ENCODE data around the gene THAP11.
A peak's percentile ranks its signal among the peaks of the same experiment; 100 is the strongest.

THAP11 gene

DNA sequence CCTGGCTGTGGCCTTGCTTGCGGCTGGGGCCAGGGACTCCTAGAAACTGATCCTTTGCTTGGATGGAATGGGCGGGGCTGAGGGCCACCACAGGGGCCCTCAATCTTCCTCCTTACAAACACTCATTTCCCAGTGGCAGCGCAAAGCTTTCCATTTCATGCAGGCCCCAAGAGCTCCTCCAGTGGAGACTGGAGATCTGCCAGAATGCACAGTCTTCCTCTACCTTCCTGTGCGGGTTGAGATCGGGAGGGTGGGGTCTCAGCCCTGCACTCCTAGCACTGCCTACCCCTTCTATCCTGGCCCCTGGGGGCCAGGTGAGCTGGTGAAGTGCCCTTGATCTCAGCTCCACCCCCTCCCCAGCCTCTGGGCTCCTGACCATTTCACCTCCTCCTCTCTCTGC, 44.3 kb downstream of the THAP11 start:
- no peak overlapping the region for H3K4me3 ChIP-seq (replicated peaks; ENCODE audit: insufficient read depth, low read length)
- TF ChIP-seq GABPA (IDR thresholded peaks at IDR 0.05; ENCODE audit: low read depth) (no peak), CTCF (IDR thresholded peaks at IDR 0.05; ENCODE audit: insufficient read depth, low read length) (no peak), POLR2AphosphoS5 (IDR thresholded peaks at IDR 0.05; ENCODE audit: low read depth) (no peak), SPI1 (IDR thresholded peaks at IDR 0.05; ENCODE audit: borderline replicate concordance, low read depth) (no peak), REST (IDR thresholded peaks at IDR 0.05; ENCODE audit: insufficient replicate concordance, low read depth) (no peak)
- no peaks in the 10 kb centered on the region for H3K27me3 ChIP-seq (ENCODE audit: insufficient read depth, poor library complexity, severe bottlenecking)
- DNase-seq (ENCODE audit: low read depth in 1 of 2, low spot score in 1 of 2) = no peak
- H3K27ac ChIP-seq (replicated peaks) = no peak overlapping the region

DNA sequence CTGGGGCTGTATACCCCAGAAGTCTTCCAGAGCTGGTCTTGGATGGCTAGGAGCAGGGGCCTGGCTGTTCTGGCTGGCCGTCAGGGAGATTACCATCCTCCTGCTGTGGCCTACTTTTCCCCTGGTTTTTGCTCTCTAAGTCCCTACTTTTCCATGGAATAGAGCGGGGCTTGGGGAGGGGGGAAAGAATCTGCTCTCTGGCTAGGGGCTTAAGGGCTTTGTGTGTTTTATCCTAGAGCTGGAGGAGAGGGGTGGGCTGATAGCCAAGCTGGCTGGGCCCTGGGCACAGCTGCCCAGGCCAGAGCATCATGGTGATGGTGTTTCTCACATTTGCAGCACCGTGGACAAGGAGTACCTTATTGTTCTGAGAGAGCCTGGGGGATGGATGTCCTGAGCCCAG, 46.2 kb downstream of the THAP11 start:
- Histone ChIP-seq H3K4me3 (replicated peaks; ENCODE audit: insufficient read depth, low read length) (no peak overlapping the region), H3K27me3 (ENCODE audit: insufficient read depth, poor library complexity, severe bottlenecking) (no peaks in the 10 kb centered on the region), H3K27ac (replicated peaks) (no peak overlapping the region)
- no peak for TF ChIP-seq CTCF (IDR thresholded peaks at IDR 0.05; ENCODE audit: insufficient read depth, low read length)
- TF ChIP-seq REST (IDR thresholded peaks at IDR 0.05; ENCODE audit: insufficient replicate concordance, low read depth) = no peak
- no peak for TF ChIP-seq POLR2AphosphoS5 (IDR thresholded peaks at IDR 0.05; ENCODE audit: low read depth)
- no peak for TF ChIP-seq SPI1 (IDR thresholded peaks at IDR 0.05; ENCODE audit: borderline replicate concordance, low read depth)
- no peak for TF ChIP-seq GABPA (IDR thresholded peaks at IDR 0.05; ENCODE audit: low read depth)
- no peak for DNase-seq (ENCODE audit: low read depth in 1 of 2, low spot score in 1 of 2)

- TF ChIP-seq SPI1 (IDR thresholded peaks at IDR 0.05; ENCODE audit: borderline replicate concordance, low read depth) = no peak
- TF ChIP-seq CTCF (IDR thresholded peaks at IDR 0.05; ENCODE audit: insufficient read depth, low read length) = no peak
- TF ChIP-seq GABPA (IDR thresholded peaks at IDR 0.05; ENCODE audit: low read depth) = no peak
- no peak for TF ChIP-seq POLR2AphosphoS5 (IDR thresholded peaks at IDR 0.05; ENCODE audit: low read depth)
- no peak for TF ChIP-seq REST (IDR thresholded peaks at IDR 0.05; ENCODE audit: insufficient replicate concordance, low read depth)
- no peaks in the 10 kb centered on the region for H3K27me3 ChIP-seq (ENCODE audit: insufficient read depth, poor library complexity, severe bottlenecking)
- peak overlapping the region; percentile 17 for H3K4me3 ChIP-seq (replicated peaks; ENCODE audit: insufficient read depth, low read length)
- peak overlapping the region; percentile 52 for H3K27ac ChIP-seq (replicated peaks)
- no peak for DNase-seq (ENCODE audit: low read depth in 1 of 2, low spot score in 1 of 2)
These were observed 50.3 kb downstream of the THAP11 start for GRCh38 chr16:67892375-67892774.

Data from HL-60 (cell line).